GM13976 (cell line): ENCODE results near the gene OSBPL6.
A peak's percentile ranks its signal among the peaks of the same experiment; 100 is the strongest.

Source experiments
- DNase-seq: peaks from one replicate; pipeline ENCODE4 v3.0.0; 2012; ENCODE audit warnings: low spot score
- in situ Hi-C: fragments of 300-500 bp; cut with MboI; formaldehyde crosslinking; loops from one replicate; pipeline ENCODE4 v1.12.0; 2022; ENCODE audit warnings: low sequenced_read_pairs, mixed read lengths, inconsistent platforms; ENCODE audit not compliant: unreplicated experiment
- TF ChIP-seq, protein P1 (sequence below): IDR thresholded peaks from 2 replicates; pipeline ENCODE4 v1.5.1; 2012; ENCODE audit warnings: borderline replicate concordance, mild to moderate bottlenecking; ENCODE audit not compliant: insufficient read depth; ENCODE audit errors: extremely low read depth, missing control alignments, control extremely low read depth

OSBPL6 gene

DNA sequence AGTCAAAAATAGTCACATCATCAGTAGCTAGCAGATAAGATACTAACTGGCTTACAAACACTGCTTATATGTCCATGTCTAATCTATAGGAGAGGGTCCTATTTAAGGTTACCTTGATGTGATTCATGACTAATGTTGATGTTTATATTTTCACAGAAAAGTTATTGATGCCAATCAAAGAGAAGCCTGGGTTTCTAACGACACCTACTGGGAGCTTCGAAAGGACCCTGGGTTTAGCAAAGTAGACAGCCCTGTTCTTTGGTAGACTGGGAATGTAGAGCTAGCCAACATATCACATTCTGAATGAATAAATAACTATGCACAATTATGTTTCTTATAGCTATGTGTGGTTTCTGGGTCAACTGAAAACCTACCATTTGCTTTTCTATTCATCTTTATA lies 201.0 kb downstream of the OSBPL6 start:
- no peak for DNase-seq
- TF ChIP-seq, protein P1, sequence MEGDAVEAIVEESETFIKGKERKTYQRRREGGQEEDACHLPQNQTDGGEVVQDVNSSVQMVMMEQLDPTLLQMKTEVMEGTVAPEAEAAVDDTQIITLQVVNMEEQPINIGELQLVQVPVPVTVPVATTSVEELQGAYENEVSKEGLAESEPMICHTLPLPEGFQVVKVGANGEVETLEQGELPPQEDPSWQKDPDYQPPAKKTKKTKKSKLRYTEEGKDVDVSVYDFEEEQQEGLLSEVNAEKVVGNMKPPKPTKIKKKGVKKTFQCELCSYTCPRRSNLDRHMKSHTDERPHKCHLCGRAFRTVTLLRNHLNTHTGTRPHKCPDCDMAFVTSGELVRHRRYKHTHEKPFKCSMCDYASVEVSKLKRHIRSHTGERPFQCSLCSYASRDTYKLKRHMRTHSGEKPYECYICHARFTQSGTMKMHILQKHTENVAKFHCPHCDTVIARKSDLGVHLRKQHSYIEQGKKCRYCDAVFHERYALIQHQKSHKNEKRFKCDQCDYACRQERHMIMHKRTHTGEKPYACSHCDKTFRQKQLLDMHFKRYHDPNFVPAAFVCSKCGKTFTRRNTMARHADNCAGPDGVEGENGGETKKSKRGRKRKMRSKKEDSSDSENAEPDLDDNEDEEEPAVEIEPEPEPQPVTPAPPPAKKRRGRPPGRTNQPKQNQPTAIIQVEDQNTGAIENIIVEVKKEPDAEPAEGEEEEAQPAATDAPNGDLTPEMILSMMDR, result no peak
- in situ Hi-C loops, result no loop called here

DNA sequence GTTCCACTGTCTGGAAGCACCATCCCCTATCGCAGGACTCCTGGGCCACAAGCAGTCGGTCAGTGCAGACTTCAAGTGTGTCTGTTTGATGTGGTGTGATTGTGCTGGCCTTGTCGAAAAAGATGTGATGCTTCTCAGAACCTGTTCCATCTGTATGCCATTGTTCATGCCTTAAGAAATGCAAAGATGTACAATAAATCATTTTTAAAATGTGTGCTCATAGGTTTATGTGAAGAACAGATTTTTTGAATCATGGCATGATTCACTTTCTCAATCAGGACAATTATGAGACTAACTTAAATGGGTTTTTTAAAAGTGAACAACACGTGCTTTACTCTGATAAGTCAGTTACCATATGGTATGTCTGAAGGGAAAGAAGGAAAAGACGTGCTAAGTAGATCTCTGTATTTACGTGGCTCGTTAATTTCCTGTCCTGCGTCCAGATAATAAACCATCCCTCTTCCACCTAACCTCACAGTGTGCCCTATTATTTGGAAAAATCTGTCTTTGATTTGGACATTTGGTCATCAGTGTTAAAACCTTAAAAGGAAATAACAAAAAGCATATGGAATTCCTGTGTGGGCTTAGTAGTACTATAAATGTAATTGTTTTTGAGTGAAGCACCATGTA lies 201.7 kb downstream of the OSBPL6 start:
- DNase-seq, result no peak
- in situ Hi-C loops, result no loop called here
- TF ChIP-seq, protein P1, result no peak

DNA sequence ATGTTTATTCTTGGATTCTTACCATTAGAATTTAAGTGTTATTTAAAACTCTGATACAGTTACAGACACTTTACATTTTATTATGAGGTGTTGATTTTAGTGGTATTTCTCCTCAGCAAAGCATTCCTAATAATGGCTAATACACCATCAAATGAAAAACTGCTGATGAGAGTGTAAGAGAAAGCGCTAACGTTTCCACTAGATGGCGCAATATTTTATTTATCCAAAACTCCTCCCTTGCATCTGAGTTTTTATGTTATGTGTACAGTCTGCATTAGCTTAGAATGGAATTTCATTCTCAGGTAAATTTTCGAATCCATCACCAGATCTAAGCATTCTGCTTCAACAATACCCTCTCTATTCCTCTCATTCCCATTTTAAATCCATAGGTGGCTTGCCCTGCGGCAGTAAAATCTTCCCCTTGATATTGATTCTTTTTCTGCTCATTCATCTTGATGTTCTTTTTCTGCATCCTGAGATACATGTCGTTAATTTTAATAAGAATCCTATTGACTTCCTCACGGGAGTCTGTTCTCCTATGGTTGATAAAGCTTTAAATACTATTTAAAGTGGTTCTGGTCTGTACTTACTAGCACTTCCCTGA lies 202.8 kb downstream of the OSBPL6 start:
- in situ Hi-C loops, result no loop called here
- TF ChIP-seq, protein P1, result peak; percentile 68
- peak; percentile 38 for DNase-seq

DNA sequence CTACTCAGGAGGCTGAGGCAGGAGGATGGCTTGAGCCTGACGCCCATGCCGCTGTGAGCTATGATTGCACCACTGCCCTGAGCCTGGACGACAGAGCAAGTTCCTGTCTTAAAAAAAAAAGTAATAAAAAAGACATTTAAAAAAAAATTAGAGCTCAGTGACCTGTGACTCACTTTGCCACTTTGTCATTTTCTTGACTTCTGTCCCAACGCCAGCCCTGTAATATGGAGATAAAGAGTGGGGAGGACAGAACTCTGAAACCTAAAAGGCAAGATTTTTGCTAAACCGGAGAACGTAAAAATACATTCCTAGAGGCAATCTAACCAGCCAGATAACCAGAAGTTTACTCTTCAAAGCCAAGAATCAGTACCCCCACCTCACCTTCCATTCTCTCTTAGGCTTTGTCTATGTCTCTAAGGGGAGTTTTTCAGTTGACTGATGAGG lies 207.7 kb downstream of the OSBPL6 start:
- no peak for DNase-seq
- in situ Hi-C loops, result loop anchor here (25.0 kb wide), 1 partner anchor 290 kb away; the partner anchor contains the start of gene RBM45
- TF ChIP-seq, protein P1, result no peak

DNA sequence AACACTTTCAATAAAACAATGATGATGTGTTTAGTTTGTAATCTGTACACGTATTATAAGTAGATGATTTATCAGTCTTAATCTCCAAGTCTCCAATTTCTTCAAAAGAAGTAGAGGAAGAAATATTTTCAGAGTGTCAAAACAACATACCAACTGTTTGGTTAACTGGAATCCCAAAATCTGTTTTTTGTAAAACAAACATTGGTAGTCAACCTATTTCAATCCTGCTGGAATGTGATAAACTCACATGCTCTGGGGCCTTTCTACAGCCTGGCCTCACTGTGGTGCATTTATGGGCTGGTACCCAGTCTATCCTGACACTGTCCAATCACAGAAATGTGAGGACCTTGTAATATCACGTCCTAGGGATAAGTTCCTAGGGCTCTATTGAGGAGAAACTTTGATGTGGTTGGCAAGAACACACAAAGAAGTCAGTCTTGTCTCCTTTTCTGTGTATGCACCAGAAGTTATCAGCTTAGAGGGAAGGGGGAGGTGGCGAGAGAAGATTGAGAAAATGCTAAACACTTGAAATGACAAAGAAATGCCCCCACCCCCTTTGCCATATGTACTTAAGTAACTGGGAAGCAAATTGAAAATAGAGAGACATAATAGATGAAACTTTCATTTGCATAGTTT lies 209.5 kb downstream of the OSBPL6 start:
- no peak for DNase-seq
- in situ Hi-C loops, result loop anchor here (25.0 kb wide), 1 partner anchor 291 kb away; the partner anchor contains the start of gene RBM45

DNA sequence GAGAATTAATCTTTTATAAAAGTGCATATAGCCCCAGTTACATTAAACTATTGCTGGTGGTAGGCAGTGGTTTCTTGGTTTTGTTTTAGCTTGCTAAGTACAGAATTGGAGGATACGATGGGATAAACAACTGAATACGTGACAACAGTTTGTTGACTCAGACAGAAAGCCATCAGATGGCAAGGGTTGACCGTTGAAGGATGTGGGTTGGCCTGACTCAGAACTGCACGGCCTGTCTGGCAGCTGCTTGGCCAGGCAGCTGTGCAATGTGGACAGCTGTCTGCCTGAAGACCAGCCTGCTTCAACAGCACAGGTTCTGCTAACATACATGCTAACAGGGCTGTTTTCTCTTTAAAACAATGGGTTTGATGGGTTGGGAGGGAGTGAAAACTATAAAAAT lies 210.1 kb downstream of the OSBPL6 start:
- in situ Hi-C loops, result loop anchor here (25.0 kb wide), 1 partner anchor 292 kb away; the partner anchor contains the start of gene RBM45
- TF ChIP-seq, protein P1, result no peak
- DNase-seq, result peak; percentile 75

More for the DNA sequence above, 209.5 kb downstream of the OSBPL6 start:
- TF ChIP-seq, protein P1, result no peak
